H1 (cell line): ENCODE measurements around the gene PXT1. TPM values are rescaled to one million over a fixed set of nuclear protein-coding genes. Genes with fewer than 3 reads are reported as not detected.

Source experiments
- CTCF ChIA-PET: fragments of 300-600 bp; sonication (Branson Sonifier 250); formaldehyde crosslinking; loops from one replicate; lab custom pipeline; 2021; ENCODE audit not compliant: partially characterized antibody; lab: Charles Lee
- POLR2A ChIA-PET: fragments of 300-600 bp; sonication (Branson Sonifier 250); formaldehyde crosslinking; loops from one replicate; lab custom pipeline; 2021; ENCODE audit warnings: inconsistent platforms; ENCODE audit not compliant: partially characterized antibody; lab: Charles Lee
- DNase-seq, 2 experiments: peaks; one replicate each; pipeline versions ENCODE4 v3.0.0 to v3.0.0-alpha.2; 2010 to 2022; ENCODE audit warnings: low spot score in 2 of 2, low read depth in 1 of 2, mixed read lengths in 1 of 2
- FAIRE-seq: peaks from 2 replicates; lab custom pipeline; 2011; peaks lifted over from hg19 to GRCh38; lab: Jason Lieb, UNC
- H2AFZ ChIP-seq: 2 replicates; pipeline ENCODE4 v1.8.1; 2012; ENCODE audit warnings: low read length, inconsistent platforms
- H2AK5ac ChIP-seq: 2 replicates; pipeline ENCODE4 v1.6.1; 2013; ENCODE audit warnings: low read depth, low read length
- H2BK120ac ChIP-seq: replicated peaks from 2 replicates; pipeline ENCODE3; 2013; ENCODE audit warnings: low read depth, low read length, inconsistent platforms
- H2BK12ac ChIP-seq: 2 replicates; pipeline ENCODE4 v1.6.1; 2013; ENCODE audit warnings: low read depth, low read length
- H2BK15ac ChIP-seq: 2 replicates; pipeline ENCODE4 v1.6.1; 2013; ENCODE audit warnings: low read length
- H2BK20ac ChIP-seq: 2 replicates; pipeline ENCODE4 v1.6.1; 2013; ENCODE audit warnings: low read length
- H2BK5ac ChIP-seq: 2 replicates; pipeline ENCODE4 v1.6.1; 2013; ENCODE audit warnings: low read depth, low read length
- H3K14ac ChIP-seq: 2 replicates; pipeline ENCODE4 v1.6.1; 2013; ENCODE audit warnings: inconsistent platforms; ENCODE audit not compliant: insufficient read length
- H3K18ac ChIP-seq: 2 replicates; pipeline ENCODE4 v1.6.1; 2013; ENCODE audit warnings: low read length; ENCODE audit errors: extremely low read depth
- H3K23ac ChIP-seq: 2 replicates; pipeline ENCODE4 v1.6.1; 2013; ENCODE audit warnings: inconsistent platforms; ENCODE audit not compliant: insufficient read length
- H3K23me2 ChIP-seq: 2 replicates; pipeline ENCODE4 v1.6.1; 2013; ENCODE audit warnings: low read depth, low read length
- H3K27ac ChIP-seq: 2 replicates; pipeline ENCODE4 v1.6.1; 2011; ENCODE audit warnings: low read depth, low read length, inconsistent platforms
- H3K27me3 ChIP-seq, 4 experiments: replicated peaks in 1 of 4; 1 replicate in 1 of 4; 2 replicates in 3 of 4; pipeline versions ENCODE4 v1.6.1 to v1.8.1; 2011 to 2013; ENCODE audit warnings: low read length in 3 of 4, mild to moderate bottlenecking in 3 of 4, inconsistent platforms in 2 of 4, mixed read lengths in 2 of 4, moderate library complexity in 1 of 4; ENCODE audit not compliant: control insufficient read depth in 3 of 4, insufficient read depth in 3 of 4; ENCODE audit errors: extremely low read depth in 1 of 4
- H3K36me3 ChIP-seq, 4 experiments: 2 replicates each; pipeline versions ENCODE4 v1.6.1 to v1.8.1; 2011 to 2013; ENCODE audit warnings: mild to moderate bottlenecking in 4 of 4, low read length in 3 of 4, moderate library complexity in 2 of 4, control low read depth in 1 of 4, inconsistent platforms in 1 of 4; ENCODE audit not compliant: insufficient read depth in 4 of 4, control insufficient read depth in 2 of 4
- H3K4ac ChIP-seq: replicated peaks from 2 replicates; pipeline ENCODE3; 2013; ENCODE audit warnings: low read length, low read depth, mixed read lengths, inconsistent platforms; ENCODE audit not compliant: insufficient read length
- H3K4me1 ChIP-seq, 4 experiments: replicated peaks in 1 of 4; 1 replicate in 1 of 4; 2 replicates in 3 of 4; pipeline versions ENCODE4 v1.6.1 to v1.8.1; 2011 to 2013; ENCODE audit warnings: low read length in 3 of 4, inconsistent platforms in 2 of 4, mixed read lengths in 1 of 4; ENCODE audit not compliant: insufficient read depth in 4 of 4, control insufficient read depth in 3 of 4
- H3K4me2 ChIP-seq, 2 experiments: 2 replicates each; pipeline versions ENCODE4 v1.6.1 to v1.8.1; 2011 to 2013; ENCODE audit warnings: low read depth in 2 of 2, low read length in 2 of 2, control low read depth in 1 of 2, inconsistent platforms in 1 of 2, mild to moderate bottlenecking in 1 of 2; ENCODE audit not compliant: insufficient read depth in 1 of 2
- H3K4me3 ChIP-seq, 4 experiments: fragments of 200-600, 300-600 bp in 1 of 4; sonication (generic), shearing (Covaris generic), sonication (Bioruptor Twin) in 1 of 4; 2 replicates each; pipeline versions ENCODE4 v1.5.1 to v1.8.1; 2011 to 2016; ENCODE audit warnings: low read length in 4 of 4, low read depth in 3 of 4, control low read depth in 2 of 4, inconsistent platforms in 2 of 4, mild to moderate bottlenecking in 2 of 4, mixed read lengths in 1 of 4, moderate library complexity in 1 of 4; ENCODE audit not compliant: insufficient read depth in 2 of 4; ENCODE audit errors: extremely low read depth in 1 of 4
- H3K56ac ChIP-seq: replicated peaks from 2 replicates; pipeline ENCODE3; 2013; ENCODE audit warnings: low read depth, mild to moderate bottlenecking, mixed read lengths, low read length, inconsistent platforms; ENCODE audit not compliant: insufficient read length
- H3K79me1 ChIP-seq: 2 replicates; pipeline ENCODE4 v1.6.1; 2013; ENCODE audit warnings: low read depth, low read length, control low read depth
- H3K79me2 ChIP-seq, 2 experiments: 2 replicates each; pipeline versions ENCODE4 v1.6.1 to v1.8.1; 2012 to 2013; ENCODE audit warnings: low read length in 2 of 2, mild to moderate bottlenecking in 2 of 2, inconsistent platforms in 1 of 2; ENCODE audit not compliant: insufficient read depth in 2 of 2, control insufficient read depth in 1 of 2
- H3K9ac ChIP-seq, 4 experiments: replicated peaks in 1 of 4; 1 replicate in 1 of 4; 2 replicates in 3 of 4; pipeline versions ENCODE4 v1.6.1 to v1.8.1; 2011 to 2013; ENCODE audit warnings: low read depth in 3 of 4, low read length in 3 of 4, control low read depth in 2 of 4, mild to moderate bottlenecking in 2 of 4, moderate library complexity in 2 of 4, inconsistent platforms in 1 of 4; ENCODE audit errors: extremely low read depth in 1 of 4
- H3K9me3 ChIP-seq, 2 experiments: 2 replicates each; pipeline versions ENCODE4 v1.6.1 to v1.8.1; 2012 to 2013; ENCODE audit warnings: mild to moderate bottlenecking in 2 of 2, moderate library complexity in 2 of 2, control low read depth in 1 of 2, inconsistent platforms in 1 of 2, low read depth in 1 of 2, low read length in 1 of 2, mixed read lengths in 1 of 2; ENCODE audit not compliant: insufficient read depth in 2 of 2
- H4K20me1 ChIP-seq, 2 experiments: replicated peaks in 1 of 2; 2 replicates each; pipeline versions ENCODE3 to v1.8.1; 2011 to 2013; ENCODE audit warnings: inconsistent platforms in 2 of 2, low read length in 2 of 2, mild to moderate bottlenecking in 1 of 2; ENCODE audit not compliant: insufficient read depth in 2 of 2, control insufficient read depth in 1 of 2
- H4K5ac ChIP-seq: 2 replicates; pipeline ENCODE4 v1.6.1; 2013; ENCODE audit warnings: low read length, low read depth, mixed read lengths, inconsistent platforms; ENCODE audit not compliant: insufficient read length
- H4K8ac ChIP-seq: 2 replicates; pipeline ENCODE4 v1.8.0; 2013; ENCODE audit warnings: mild to moderate bottlenecking, moderate library complexity, low read length, inconsistent platforms; ENCODE audit not compliant: insufficient read depth; ENCODE audit errors: extremely low read depth
- H4K91ac ChIP-seq: replicated peaks from 2 replicates; pipeline ENCODE3; 2013; ENCODE audit warnings: low read length, mixed read lengths, inconsistent platforms; ENCODE audit not compliant: insufficient read length
- CHD1 ChIP-seq: IDR thresholded peaks from 2 replicates; pipeline ENCODE4 v1.6.1; 2012; ENCODE audit warnings: low read depth, low read length, improper control_type of control experiment
- CHD2 ChIP-seq: IDR thresholded peaks from 2 replicates; pipeline ENCODE4 v1.6.1; 2012; ENCODE audit warnings: low read length, improper control_type of control experiment
- FOSL1 ChIP-seq: IDR thresholded peaks from 2 replicates; pipeline ENCODE4 v1.6.1; 2011; ENCODE audit warnings: mild to moderate bottlenecking, low read depth, low read length, moderate library complexity; ENCODE audit not compliant: insufficient read depth
- POLR2A ChIP-seq, 2 experiments: IDR thresholded peaks; 1 replicate in 1 of 2; 2 replicates in 1 of 2; pipeline ENCODE4 v1.6.1; 2011; ENCODE audit warnings: low read depth in 2 of 2, low read length in 2 of 2, mild to moderate bottlenecking in 2 of 2; ENCODE audit errors: control extremely low read depth in 1 of 2
- RAD21 ChIP-seq, 2 experiments: IDR thresholded peaks in 1 of 2; conservative IDR thresholded peaks in 1 of 2; 2 replicates each; pipeline ENCODE4 v1.6.1; 2011; ENCODE audit warnings: low read depth in 2 of 2, low read length in 2 of 2, improper control_type of control experiment in 1 of 2, inconsistent platforms in 1 of 2, mild to moderate bottlenecking in 1 of 2, moderate library complexity in 1 of 2
- RNF2 ChIP-seq: fragments of 200-900, 300-1000 bp; sonication (generic); IDR thresholded peaks from 2 replicates; pipeline ENCODE4 v1.7.1; 2016; ENCODE audit warnings: borderline replicate concordance, low read depth, mild to moderate bottlenecking, antibody characterized with exemption, low read length; ENCODE audit not compliant: poor library complexity, severe bottlenecking; ENCODE audit errors: missing control alignments
- SUZ12 ChIP-seq: fragments of 200-600 bp; sonication (generic); IDR thresholded peaks from 2 replicates; pipeline ENCODE4 v1.6.1; 2012; ENCODE audit warnings: mild to moderate bottlenecking, inconsistent platforms, low read length, moderate library complexity, mixed read lengths
- TAF1 ChIP-seq: IDR thresholded peaks from 2 replicates; pipeline ENCODE4 v1.6.1; 2011; ENCODE audit warnings: mild to moderate bottlenecking, low read depth, low read length
- WGBS, 2 experiments: shearing (Covaris generic) in 1 of 2; methylation state at CpG; one replicate each; pipeline versions ENCODE4 v1.1.6 to v1.1.7; 2013 to 2015; ENCODE audit warnings: low lambda C conversion rate in 2 of 2, mixed read lengths in 2 of 2, inconsistent platforms in 1 of 2, low coverage in 1 of 2, missing lambda C conversion rate in 1 of 2; ENCODE audit not compliant: insufficient replicate concordance in 2 of 2, insufficient coverage in 1 of 2, insufficient read length in 1 of 2; ENCODE audit errors: extremely low coverage in 1 of 2, missing lambda C conversion rate in 1 of 2; 5-methylcytosine and 5-hydroxymethylcytosine counted together
- polyA plus RNA-seq, 7 experiments: library from polyadenylated mRNA; depleted of rRNA in 3 of 7; stranded (reverse) in 5 of 7; unstranded in 2 of 7; fragments of >200 nt in 5 of 7; fragments of 200-250 nt in 2 of 7; gene quantifications; 1 replicate in 5 of 7; 2 replicates in 1 of 7; 4 replicates in 1 of 7; pipeline versions ENCODE4 v1.2.1 to v1.2.3, GENCODE V29; 2011 to 2013; ENCODE audit warnings: missing spikeins in 2 of 7, mixed read lengths in 2 of 7
- total RNA-seq: library from RNA; stranded (reverse); fragmentation: NEBNext Ultra II Directional; extraction: Animal tissue kit (Norgen Biotek cat#: 25700); gene quantifications from 2 replicates; pipeline ENCODE4 v1.2.1, GENCODE V29; 2021

Gene PXT1
- total and polyA plus RNA-seq, 2 of the 8 experiments (the other 6 are each of a cell fraction or from before 2014, with no cell fraction given): 0.06 TPM; not detected in 1

DNA sequence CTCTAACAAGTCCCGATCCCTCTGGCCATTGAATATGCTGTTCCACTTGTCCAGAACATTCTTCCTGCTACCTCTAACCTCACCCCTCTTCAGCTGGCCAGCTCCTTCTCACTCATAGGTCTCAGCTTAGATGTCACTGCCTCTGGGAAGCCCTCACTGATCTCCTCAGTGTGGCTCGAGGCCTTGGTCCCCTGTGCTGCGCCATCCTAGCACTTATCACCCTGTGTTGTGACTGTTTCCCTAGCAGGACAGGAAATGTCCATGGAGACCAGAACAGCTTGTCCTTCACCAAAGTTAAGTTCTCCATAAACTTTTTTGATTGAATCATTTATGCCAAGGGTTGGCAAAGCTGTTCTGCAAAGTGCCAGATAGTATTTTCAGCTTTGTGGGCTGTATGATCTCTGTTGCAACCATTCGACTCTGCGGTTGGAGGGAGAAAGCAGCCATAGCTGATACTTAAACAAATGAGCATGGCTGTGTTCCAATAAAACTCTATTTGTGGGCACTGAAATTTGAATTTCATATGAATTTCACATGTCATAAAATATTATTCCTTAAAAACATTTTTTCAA is 99.5 kb downstream of the PXT1 start:
- Histone ChIP-seq H3K23ac (no peak overlapping the region), H3K27ac (no peak overlapping the region), H2BK120ac (no peak overlapping the region), H3K4ac (no peak overlapping the region), H3K4me1 (peaks cover 0 to 3% (median under 1%) of the 10 kb centered on the region in 4 experiments; a peak in 4 of 7 replicates), H2BK20ac (no peak overlapping the region), H3K18ac (no peak overlapping the region), H3K14ac (no peak overlapping the region), H3K36me3 (no peaks in the 10 kb centered on the region), H3K27me3 (peaks cover 0 to 6% (median 2%) of the 10 kb centered on the region in 4 experiments; a peak in 3 of 7 replicates), H4K20me1 (no peaks in the 10 kb centered on the region), H2BK15ac (no peak overlapping the region), H3K9ac (no peak overlapping the region), H3K23me2 (peaks cover 3% of the 10 kb centered on the region; the same call in 1 of the 2 replicates), H3K79me1 (no peaks in the 10 kb centered on the region), H4K5ac (no peak overlapping the region), H2AFZ (no peak overlapping the region)
- 81% methylated on average over 5 of the region's 5 CpGs; no CpG with 5 or more reads in 1 of the 2 experiments for WGBS, 2 experiments
- POLR2A ChIA-PET: no interaction called here
- FAIRE-seq: no peak
- CTCF ChIA-PET: interaction anchor here (0.8 to 6.2 kb wide), 7 partner anchors 10 to 248 kb away, joined by 3 to 68 read pairs (median 11); no protein-coding TSS in a partner anchor
- no peak for TF ChIP-seq FOSL1
- TF ChIP-seq CHD2: no peak
- TF ChIP-seq RAD21 (IDR thresholded peaks at IDR 0.05 in 1 of 2, conservative IDR thresholded peaks at IDR 0.05 in 1 of 2; ENCODE audit: low read depth in 2 of 2, low read length in 2 of 2): no peak
- TF ChIP-seq TAF1: no peak
- TF ChIP-seq CHD1: no peak
- TF ChIP-seq RNF2: no peak
- no peak for TF ChIP-seq POLR2A (IDR thresholded peaks at IDR 0.05; ENCODE audit: control extremely low read depth in 1 of 2, low read depth in 2 of 2, low read length in 2 of 2)
- no peak for TF ChIP-seq SUZ12
- TF ChIP-seq, all 59 proteins: peak for 0
- no peak overlapping the region for H4K8ac ChIP-seq
- H3K4me3 ChIP-seq: no peak overlapping the region
- no peak overlapping the region for H3K4me2 ChIP-seq
- no peak overlapping the region for H2AK5ac ChIP-seq
- H2BK12ac ChIP-seq: no peak overlapping the region
- no peak for DNase-seq
- no peaks in the 10 kb centered on the region for H3K9me3 ChIP-seq
- H2BK5ac ChIP-seq: no peak overlapping the region
- no peak overlapping the region for H3K56ac ChIP-seq
- H4K91ac ChIP-seq: no peak overlapping the region
- no peaks in the 10 kb centered on the region for H3K79me2 ChIP-seq
